Sigmoid colon (tissue), 7 donors: ENCODE results near the gene MFSD6L. TPM values are rescaled to one million over a fixed set of nuclear protein-coding genes. Genes with fewer than 3 reads are reported as not detected.

Experiments
- DNase-seq: peaks from one replicate; pipeline ENCODE4 v3.0.0-alpha.2; 2019
- H3K27ac ChIP-seq, 4 donors: fragments of 200-600 bp; sonication (generic); one replicate each; pipeline ENCODE4 v1.5.1; 2016 to 2019; ENCODE audit warnings: mild to moderate bottlenecking in 1 of 4
- H3K27me3 ChIP-seq, 3 donors: fragments of 200-600 bp; sonication (generic); one replicate each; pipeline ENCODE4 v1.5.1; 2019; ENCODE audit warnings: mild to moderate bottlenecking in 1 of 3
- H3K36me3 ChIP-seq, 4 donors: fragments of 200-600 bp; sonication (generic); one replicate each; pipeline ENCODE4 v1.5.1; 2016 to 2019
- H3K4me1 ChIP-seq, 4 donors: fragments of 200-600 bp; sonication (generic); one replicate each; pipeline ENCODE4 v1.5.1; 2017 to 2019
- H3K4me3 ChIP-seq, 4 donors: fragments of 200-600 bp; sonication (generic); one replicate each; pipeline ENCODE4 v1.5.1; 2017 to 2019; ENCODE audit warnings: mild to moderate bottlenecking in 2 of 4, moderate library complexity in 1 of 4
- H3K9me3 ChIP-seq, 4 donors: fragments of 200-600 bp in 3 of 4; sonication (generic) in 3 of 4; one replicate each; pipeline versions ENCODE4 v1.5.1 to v1.6.1; 2013 to 2019
- EP300 ChIP-seq, 4 donors: sonication (generic); formaldehyde crosslinking; IDR thresholded peaks; one replicate each; pipeline ENCODE4 v1.6.1; 2017; ENCODE audit warnings: antibody characterized with exemption in 4 of 4
- POLR2A ChIP-seq, 2 donors: fragments of 450-650 bp; IDR thresholded peaks; one replicate each; pipeline ENCODE4 v1.6.1; 2016; ENCODE audit warnings: antibody characterized with exemption in 2 of 2, mild to moderate bottlenecking in 2 of 2, moderate library complexity in 2 of 2
- POLR2AphosphoS5 ChIP-seq, 4 donors: sonication (generic); formaldehyde crosslinking; IDR thresholded peaks; one replicate each; pipeline ENCODE4 v1.6.1; 2017; ENCODE audit warnings: antibody characterized with exemption in 4 of 4
- WGBS, 2 donors: extraction: QIAGEN DNeasy Blood & Tissue Kit; methylation state at CpG; one replicate each; pipeline ENCODE4 v1.1.7; 2013; 5-methylcytosine and 5-hydroxymethylcytosine counted together
- intact Hi-C: fragments of 100-400 bp; cut with DNase I; formaldehyde crosslinking; loops from one replicate; pipeline ENCODE4 v1.15.1; 2023
- polyA plus RNA-seq, 3 donors: library from polyadenylated mRNA; stranded (reverse); fragments of 200-250 nt; gene quantifications; one replicate each; pipeline ENCODE4 v1.2.3, GENCODE V29; 2013
- total RNA-seq, 4 donors: library from RNA; depleted of rRNA; stranded (reverse); fragments of >200 nt; gene quantifications; one replicate each; pipeline ENCODE4 v1.1.0, GENCODE V29; 2016
- TF ChIP-seq, protein P1 (sequence below), 4 experiments: fragments of 450-650 bp in 3 of 4; fragments of 200-600 bp in 1 of 4; IDR thresholded peaks; one replicate each; pipeline ENCODE4 v1.5.1; 2016 to 2019; ENCODE audit warnings: antibody characterized with exemption in 4 of 4, mild to moderate bottlenecking in 3 of 4, moderate library complexity in 2 of 4
- donor health status: healthy with polysubstance abuse.
- donor health status: Bipolar disorder and iron deficiency.
- donor health status: healthy.

The MFSD6L gene
- total and polyA plus RNA-seq, 7 donors, result 0.69 to 4.9 (median 1.2) TPM; not detected in 4

- peaks cover 0 to 19% (median 5%) of the 10 kb centered on the region in 3 donors for H3K27me3 ChIP-seq
- DNase-seq, result peak; percentile 36
- TF ChIP-seq EP300 (IDR thresholded peaks at IDR 0.05) (no peak), POLR2AphosphoS5 (IDR thresholded peaks at IDR 0.05) (no peak), POLR2A (IDR thresholded peaks at IDR 0.05) (no peak)
- TF ChIP-seq, protein P1, sequence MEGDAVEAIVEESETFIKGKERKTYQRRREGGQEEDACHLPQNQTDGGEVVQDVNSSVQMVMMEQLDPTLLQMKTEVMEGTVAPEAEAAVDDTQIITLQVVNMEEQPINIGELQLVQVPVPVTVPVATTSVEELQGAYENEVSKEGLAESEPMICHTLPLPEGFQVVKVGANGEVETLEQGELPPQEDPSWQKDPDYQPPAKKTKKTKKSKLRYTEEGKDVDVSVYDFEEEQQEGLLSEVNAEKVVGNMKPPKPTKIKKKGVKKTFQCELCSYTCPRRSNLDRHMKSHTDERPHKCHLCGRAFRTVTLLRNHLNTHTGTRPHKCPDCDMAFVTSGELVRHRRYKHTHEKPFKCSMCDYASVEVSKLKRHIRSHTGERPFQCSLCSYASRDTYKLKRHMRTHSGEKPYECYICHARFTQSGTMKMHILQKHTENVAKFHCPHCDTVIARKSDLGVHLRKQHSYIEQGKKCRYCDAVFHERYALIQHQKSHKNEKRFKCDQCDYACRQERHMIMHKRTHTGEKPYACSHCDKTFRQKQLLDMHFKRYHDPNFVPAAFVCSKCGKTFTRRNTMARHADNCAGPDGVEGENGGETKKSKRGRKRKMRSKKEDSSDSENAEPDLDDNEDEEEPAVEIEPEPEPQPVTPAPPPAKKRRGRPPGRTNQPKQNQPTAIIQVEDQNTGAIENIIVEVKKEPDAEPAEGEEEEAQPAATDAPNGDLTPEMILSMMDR (IDR thresholded peaks at IDR 0.05), result no peak
- no peaks in the 10 kb centered on the region for H3K4me1 ChIP-seq
- H3K27ac ChIP-seq, result no peak overlapping the region
- peaks cover 0 to 3% (median 1%) of the 10 kb centered on the region in 4 donors for H3K9me3 ChIP-seq
- intact Hi-C loops, result no loop called here
- H3K36me3 ChIP-seq, result no peaks in the 10 kb centered on the region
- WGBS, 2 donors, result 75 to 83% methylated on average over 19 of the region's 19 CpGs
- H3K4me3 ChIP-seq, result no peak overlapping the region
Observed at GRCh38 chr17:8826808-8827435, 27.8 kb upstream of the MFSD6L start.

- intact Hi-C loops, result no loop called here
- Histone ChIP-seq H3K36me3 (no peaks in the 10 kb centered on the region), H3K4me1 (no peaks in the 10 kb centered on the region), H3K27ac (no peak overlapping the region), H3K9me3 (peaks cover 0 to 3% (median 1%) of the 10 kb centered on the region in 4 donors), H3K27me3 (peaks cover 0 to 13% (median 0%) of the 10 kb centered on the region in 3 donors), H3K4me3 (no peak overlapping the region)
- TF ChIP-seq, protein P1 (IDR thresholded peaks at IDR 0.05), result no peak
- TF ChIP-seq POLR2AphosphoS5 (IDR thresholded peaks at IDR 0.05) (no peak), POLR2A (IDR thresholded peaks at IDR 0.05) (no peak), EP300 (IDR thresholded peaks at IDR 0.05) (no peak)
- peak; percentile 18 for DNase-seq
- WGBS, 2 donors, result 58 to 62% methylated on average over 2 of the region's 2 CpGs
Observed at GRCh38 chr17:8825802-8826201, 26.6 kb upstream of the MFSD6L start.

DNA sequence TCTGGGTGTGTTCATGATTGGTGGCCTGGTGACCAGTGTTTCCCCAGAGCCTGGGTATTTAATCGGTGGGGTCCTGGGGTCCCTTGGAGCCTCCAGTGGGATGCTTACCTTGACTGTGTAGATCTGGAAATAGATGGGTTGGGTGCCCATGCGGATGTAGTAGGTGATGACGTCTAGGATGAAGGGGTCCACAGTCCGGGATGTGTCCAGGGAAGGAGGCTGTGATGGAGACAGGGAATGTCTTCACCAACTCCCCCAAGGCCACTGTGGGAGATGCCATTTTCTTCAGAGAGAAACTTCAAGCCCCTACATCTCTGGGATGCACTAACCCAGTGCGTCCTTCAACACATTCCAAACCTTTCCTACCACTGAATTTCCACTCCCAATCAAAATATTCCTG is 24.1 kb upstream of the MFSD6L start:
- H3K27me3 ChIP-seq, result peaks cover 0 to 8% (median 0%) of the 10 kb centered on the region in 3 donors
- peaks cover 0 to 3% (median 1%) of the 10 kb centered on the region in 4 donors for H3K9me3 ChIP-seq
- WGBS, 2 donors, result 94 to 96% methylated on average over 5 of the region's 5 CpGs
- DNase-seq, result no peak
- no peaks in the 10 kb centered on the region for H3K36me3 ChIP-seq
- no peak overlapping the region for H3K4me3 ChIP-seq
- no peaks in the 10 kb centered on the region for H3K4me1 ChIP-seq
- intact Hi-C loops, result no loop called here
- H3K27ac ChIP-seq, result no peak overlapping the region
- TF ChIP-seq, protein P1 (IDR thresholded peaks at IDR 0.05), result no peak
- TF ChIP-seq POLR2AphosphoS5 (IDR thresholded peaks at IDR 0.05), result no peak
- TF ChIP-seq POLR2A (IDR thresholded peaks at IDR 0.05), result no peak
- no peak for TF ChIP-seq EP300 (IDR thresholded peaks at IDR 0.05)

- no peak for DNase-seq
- peaks cover 0 to 3% (median 1%) of the 10 kb centered on the region in 4 donors for H3K9me3 ChIP-seq
- H3K4me3 ChIP-seq, result no peak overlapping the region
- peaks cover 0 to 8% (median 0%) of the 10 kb centered on the region in 3 donors for H3K27me3 ChIP-seq
- intact Hi-C loops, result no loop called here
- 76 to 85% methylated on average over 5 of the region's 5 CpGs for WGBS, 2 donors
- H3K27ac ChIP-seq, result no peak overlapping the region
- no peaks in the 10 kb centered on the region for H3K36me3 ChIP-seq
- no peaks in the 10 kb centered on the region for H3K4me1 ChIP-seq
- TF ChIP-seq, protein P1 (IDR thresholded peaks at IDR 0.05), result no peak
- TF ChIP-seq EP300 (IDR thresholded peaks at IDR 0.05) (no peak), POLR2AphosphoS5 (IDR thresholded peaks at IDR 0.05) (no peak), POLR2A (IDR thresholded peaks at IDR 0.05) (no peak)
Observed at GRCh38 chr17:8822401-8823035, 23.4 kb upstream of the MFSD6L start.
